Stomach (tissue), 9 donors: ENCODE measurements around the gene TUBA1B. TPM values are rescaled to one million over a fixed set of nuclear protein-coding genes. Genes with fewer than 3 reads are reported as not detected.
"Not testable (repeated sequence)": the region's sequence is repeated elsewhere in the genome, so short reads cannot be mapped to it uniquely, and the experiment has no call there.

ENCODE experiments used
- DNase-seq, 2 donors: peaks; one replicate each; pipeline versions ENCODE4 v3.0.0 to v3.0.0-alpha.2; 2013 to 2019
- H3K27ac ChIP-seq, 5 donors: fragments of 200-600 bp in 4 of 5; sonication (generic) in 4 of 5; one replicate each; pipeline ENCODE4 v1.5.1; 2013 to 2019; ENCODE audit warnings: mild to moderate bottlenecking in 1 of 5, moderate library complexity in 1 of 5
- H3K27me3 ChIP-seq, 3 donors: fragments of 200-600 bp; sonication (generic); one replicate each; pipeline ENCODE4 v1.5.1; 2017 to 2019; ENCODE audit warnings: mixed run types in 1 of 3
- H3K36me3 ChIP-seq, 4 donors: fragments of 200-600 bp; sonication (generic); 1 replicate in 3 of 4; 2 replicates in 1 of 4; pipeline ENCODE4 v1.5.1; 2016 to 2019
- H3K4me1 ChIP-seq, 4 donors: fragments of 200-600 bp; sonication (generic); one replicate each; pipeline ENCODE4 v1.5.1; 2016 to 2019
- H3K4me3 ChIP-seq, 4 donors: fragments of 200-600 bp; sonication (generic) in 3 of 4; one replicate each; pipeline ENCODE4 v1.5.1; 2016 to 2019; ENCODE audit warnings: mild to moderate bottlenecking in 1 of 4
- H3K9me3 ChIP-seq, 4 donors: fragments of 200-600 bp; sonication (generic); one replicate each; pipeline ENCODE4 v1.5.1; 2016 to 2019
- CTCF ChIP-seq, 7 experiments: fragments of 450-650 bp in 4 of 7; fragments of 200-600 bp in 3 of 7; sonication (generic) in 3 of 7; IDR thresholded peaks; one replicate each; pipeline ENCODE4 v1.5.1; 2016 to 2019; ENCODE audit warnings: antibody characterized with exemption in 7 of 7, control low read depth in 2 of 7, mild to moderate bottlenecking in 1 of 7
- EP300 ChIP-seq: sonication (generic); formaldehyde crosslinking; IDR thresholded peaks from one replicate; pipeline ENCODE4 v1.6.1; 2017; ENCODE audit warnings: antibody characterized with exemption
- POLR2A ChIP-seq, 4 donors: fragments of 450-650 bp; IDR thresholded peaks; one replicate each; pipeline ENCODE4 v1.6.1; 2016; ENCODE audit warnings: antibody characterized with exemption in 4 of 4, control low read depth in 2 of 4, mild to moderate bottlenecking in 1 of 4, moderate library complexity in 1 of 4
- POLR2AphosphoS5 ChIP-seq, 3 donors: sonication (generic); formaldehyde crosslinking; IDR thresholded peaks; one replicate each; pipeline ENCODE4 v1.6.1; 2016; ENCODE audit warnings: antibody characterized with exemption in 3 of 3
- WGBS, 5 donors: extraction: QIAGEN DNeasy Blood & Tissue Kit in 3 of 5; methylation state at CpG; one replicate each; pipeline versions ENCODE4 v1.1.5 to v1.1.7; 2013 to 2018; 5-methylcytosine and 5-hydroxymethylcytosine counted together
- intact Hi-C: fragments of 100-400 bp; cut with DNase I; formaldehyde crosslinking; loops from one replicate; pipeline ENCODE4 v1.15.1; 2023; ENCODE audit warnings: low total_unique reads
- polyA plus RNA-seq, 3 donors: library from polyadenylated mRNA; stranded (reverse); fragments of 200-250 nt; gene quantifications; one replicate each; pipeline ENCODE4 v1.2.3, GENCODE V29; 2013
- total RNA-seq, 5 donors: library from RNA; depleted of rRNA; stranded (reverse); fragments of >200 nt; gene quantifications; one replicate each; pipeline versions ENCODE4 v1.1.0 to v1.2.3, GENCODE V29; 2014 to 2016
- donor health status: healthy with polysubstance abuse.
- donor health status: Bipolar disorder and iron deficiency.
- donor health status: healthy.

The TUBA1B gene
- total and polyA plus RNA-seq, 8 donors = 205 to 710 (median 390) TPM

GRCh38 chr12:49130151-49131050, 794 bp downstream of the TUBA1B start:
- intact Hi-C loops = no loop called here
- H3K4me1 ChIP-seq = peaks cover 16 to 41% (median 38%) of the 10 kb centered on the region in 4 donors
- H3K27ac ChIP-seq = peak overlapping the region; percentile 98 to 100 (median 99)
- no peaks in the 10 kb centered on the region for H3K27me3 ChIP-seq
- H3K36me3 ChIP-seq = peaks cover 16 to 32% (median 27%) of the 10 kb centered on the region in 4 donors
- WGBS, 5 donors = 0 to 1% (median 0%) methylated on average over 47 to 66 of the region's 66 CpGs
- H3K9me3 ChIP-seq = no peaks in the 10 kb centered on the region
- peak overlapping the region; percentile 68 to 88 (median 75) for H3K4me3 ChIP-seq
- DNase-seq = peak; percentile 95 to 98
- TF ChIP-seq EP300 (no peak), POLR2AphosphoS5 (IDR thresholded peaks at IDR 0.05) (peak; percentile 84 to 92 (median 91)), CTCF (IDR thresholded peaks at IDR 0.05) (peak in 5 of 7 experiments; percentile 83 to 93 (median 87))

- intact Hi-C loops = loop anchor here (10.0 kb wide), 1 partner anchor 65 kb away; the partner anchor contains the start of genes KMT2D and RHEBL1
- peaks cover 16 to 41% (median 38%) of the 10 kb centered on the region in 4 donors for H3K4me1 ChIP-seq
- H3K4me3 ChIP-seq = peak overlapping the region; percentile 68 to 88 (median 75)
- 49 to 67% (median 57%) methylated on average over 15 to 18 of the region's 18 CpGs for WGBS, 5 donors
- peak overlapping the region; percentile 98 to 100 (median 99) for H3K27ac ChIP-seq
- DNase-seq = no peak
- H3K9me3 ChIP-seq = no peaks in the 10 kb centered on the region
- no peaks in the 10 kb centered on the region for H3K27me3 ChIP-seq
- TF ChIP-seq CTCF (IDR thresholded peaks at IDR 0.05) (no peak), POLR2AphosphoS5 (IDR thresholded peaks at IDR 0.05) (no peak), POLR2A (IDR thresholded peaks at IDR 0.05) (no peak)
- peaks cover 16 to 32% (median 27%) of the 10 kb centered on the region in 4 donors for H3K36me3 ChIP-seq
Observed at GRCh38 chr12:49129332-49130150, 1.7 kb downstream of the TUBA1B start.

- whole genome bisulfite sequencing, 5 donors = 87 to 95% (median 93%) methylated on average over 4 to 8 of the region's 8 CpGs
- intact Hi-C loops = loop anchor here (10.0 kb wide), 1 partner anchor 63 kb away; the partner anchor contains the start of genes KMT2D and RHEBL1
- H3K27me3 ChIP-seq, H3K4me3 ChIP-seq, DNase-seq, H3K9me3 ChIP-seq, H3K27ac ChIP-seq: not testable (repeated sequence)
- peaks cover 16 to 32% (median 27%) of the 10 kb centered on the region in 4 donors for H3K36me3 ChIP-seq
- H3K4me1 ChIP-seq = peaks cover 16 to 35% (median 31%) of the 10 kb centered on the region in 4 donors
Observed at GRCh38 chr12:49127971-49128370, 3.2 kb downstream of the TUBA1B start.

- 69 to 92% (median 82%) methylated on average over 4 of the region's 4 CpGs for WGBS, 5 donors
- H3K9me3 ChIP-seq = no peaks in the 10 kb centered on the region
- H3K4me1 ChIP-seq = peaks cover 13 to 27% (median 22%) of the 10 kb centered on the region in 4 donors
- TF ChIP-seq POLR2A (IDR thresholded peaks at IDR 0.05) (no peak), POLR2AphosphoS5 (IDR thresholded peaks at IDR 0.05) (no peak), EP300 (no peak), CTCF (IDR thresholded peaks at IDR 0.05) (no peak)
- DNase-seq = no peak
- no peaks in the 10 kb centered on the region for H3K27me3 ChIP-seq
- H3K36me3 ChIP-seq = peaks cover 16 to 32% (median 27%) of the 10 kb centered on the region in 4 donors
- intact Hi-C loops = loop anchor here (10.0 kb wide), 1 partner anchor 62 kb away; the partner anchor contains the start of genes KMT2D and RHEBL1
- no peak overlapping the region for H3K4me3 ChIP-seq
- no peak overlapping the region for H3K27ac ChIP-seq
Observed at GRCh38 chr12:49126852-49127763, 4.1 kb downstream of the TUBA1B start.
